ENCODE data around the gene DNAJC5.

- no peak for TF ChIP-seq CEBPB (IDR thresholded peaks at IDR 0.05; ENCODE audit: low read depth, low read length)
- no peak for TF ChIP-seq POLR2A (IDR thresholded peaks at IDR 0.05; ENCODE audit: control extremely low read depth in 1 of 2, low read depth in 2 of 2, low read length in 2 of 2)
Observed at GRCh38 chr20:63908008-63908682, 13.2 kb downstream of the DNAJC5 start.

Data from H1 (cell line).